Fibroblast of the aortic adventitia (primary cell): ENCODE measurements around the gene YTHDF1. TPM values are rescaled to one million over a fixed set of nuclear protein-coding genes. Genes with fewer than 3 reads are reported as not detected.
A peak's percentile ranks its signal among the peaks of the same experiment; 100 is the strongest.

Source experiments
- DNase-seq: peaks from one replicate; pipeline ENCODE4 v3.0.0-alpha.2; 2010; ENCODE audit warnings: low read depth
- H3K4me3 ChIP-seq: 2 replicates; pipeline ENCODE4 v1.5.1; 2011; ENCODE audit warnings: low read depth, mild to moderate bottlenecking, control low read depth, low read length, moderate library complexity
- CTCF ChIP-seq: IDR thresholded peaks from 2 replicates; pipeline ENCODE4 v1.5.1; 2011; ENCODE audit warnings: mild to moderate bottlenecking, low read length, control low read depth, inconsistent platforms; ENCODE audit not compliant: insufficient read depth
- total RNA-seq: library from RNA; depleted of rRNA; stranded (reverse); fragments of >200 nt; gene quantifications from 2 replicates; pipeline ENCODE4 v1.2.3, GENCODE V29; 2012; ENCODE audit warnings: low replicate concordance

YTHDF1 gene
- 24.8 and 28.6 TPM in 2 replicates for total RNA-seq

- no peak for TF ChIP-seq CTCF
- peak; percentile 89 for DNase-seq
- H3K4me3 ChIP-seq, result peak within 1 kb of the TSS; percentile 80
These were observed at the start of gene YTHDF1 for GRCh38 chr20:63216041-63216848. TSS of gene YTHDF1 (minus strand) at chr20:63216131. CDS start at chr20:63215892, 239 bp downstream.

GRCh38 chr20:63264519-63264918 is 48.6 kb upstream of the YTHDF1 start:
- DNase-seq, result no peak
- no peak for TF ChIP-seq CTCF
- H3K4me3 ChIP-seq, result no peak overlapping the region

DNA sequence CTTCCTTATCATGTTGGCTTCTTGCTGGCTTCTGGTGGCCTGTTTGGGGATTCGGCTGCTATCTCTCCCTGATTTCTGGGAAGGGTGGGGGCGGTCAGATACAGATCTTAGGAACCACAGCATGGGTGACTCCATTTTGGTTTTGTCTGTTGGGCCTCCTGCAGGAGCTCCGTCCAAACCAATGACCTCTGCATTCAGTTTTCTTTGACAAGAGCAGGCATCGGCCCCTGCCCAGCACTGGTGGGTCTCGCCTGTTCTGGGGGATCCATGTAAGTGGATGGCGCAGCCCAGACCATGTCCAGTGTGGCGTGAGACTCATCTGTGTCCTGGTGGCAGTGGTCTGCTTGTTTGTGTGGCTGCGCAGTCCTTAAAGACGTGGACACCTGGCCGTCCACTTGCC is 48.1 kb upstream of the YTHDF1 start:
- TF ChIP-seq CTCF, result no peak
- DNase-seq, result no peak
- no peak overlapping the region for H3K4me3 ChIP-seq

- no peak overlapping the region for H3K4me3 ChIP-seq
- DNase-seq, result no peak
- no peak for TF ChIP-seq CTCF
These were observed 46.9 kb upstream of the YTHDF1 start for GRCh38 chr20:63262836-63263235.

- TF ChIP-seq CTCF, result no peak
- DNase-seq, result no peak
- H3K4me3 ChIP-seq, result no peak overlapping the region
These were observed 46.0 kb upstream of the YTHDF1 start for GRCh38 chr20:63261795-63262528.

DNA sequence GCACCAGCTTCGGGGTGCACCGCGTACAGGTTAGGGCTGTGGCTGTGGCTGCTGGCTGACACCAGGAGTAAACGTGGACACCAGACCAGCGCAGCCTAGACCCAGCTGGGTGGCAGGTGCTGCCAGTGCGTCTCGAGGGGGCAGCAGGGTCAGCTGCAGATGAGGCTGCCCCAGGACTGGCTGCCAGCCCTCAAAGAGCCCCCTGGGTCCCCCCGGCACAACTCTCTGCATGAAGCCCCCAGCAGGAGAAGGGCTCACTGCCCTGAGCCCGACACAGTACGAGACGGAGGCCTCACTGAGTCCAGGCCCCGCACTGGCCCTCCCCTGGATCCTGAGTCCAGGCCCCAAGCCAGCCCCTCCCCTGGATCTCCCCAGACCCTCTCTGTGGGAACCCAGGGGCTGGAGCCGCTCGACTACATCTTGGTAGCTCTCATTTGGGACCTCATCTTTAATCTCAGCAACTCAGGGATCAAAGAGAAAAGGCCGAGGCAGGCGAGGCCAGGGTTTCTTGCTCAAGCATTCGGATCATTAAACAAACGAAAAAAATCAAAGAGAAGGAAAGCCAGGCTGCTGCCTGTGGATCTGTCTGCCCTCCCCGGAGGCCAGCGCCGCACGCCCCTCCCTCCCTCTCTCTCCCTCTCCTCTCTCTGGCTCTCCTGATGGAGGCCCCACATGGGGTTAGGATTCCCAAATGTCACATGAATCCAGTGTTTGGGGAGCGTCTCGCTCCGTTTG is 45.3 kb upstream of the YTHDF1 start:
- no peak for TF ChIP-seq CTCF
- no peak for DNase-seq
- no peak overlapping the region for H3K4me3 ChIP-seq
